HG03460 (cell line): Measurements from ENCODE around the gene NHLRC2.
"Not testable (repeated sequence)": the region's sequence is repeated elsewhere in the genome, so short reads cannot be mapped to it uniquely, and the experiment has no call there.

Source experiments
- ATAC-seq: cut with Tn5 transposase; IDR thresholded peaks from one replicate; pipeline ENCODE4 v1.9.1; 2021; ENCODE audit not compliant: unreplicated experiment

Gene NHLRC2

GRCh38 chr10:113854013-113854760 lies at the start of gene NHLRC2, which contains the start of gene DCLRE1A:
Gene NHLRC2 (plus strand): TSS chr10:113854661. CDS start chr10:113854873, 212 bp downstream.
Gene DCLRE1A (minus strand): TSS chr10:113854082. CDS start chr10:113853182, 900 bp downstream.
- ATAC-seq, result peak; percentile 47

GRCh38 chr10:113806503-113806902 lies 48.0 kb upstream of the NHLRC2 start:
- ATAC-seq, result no peak

GRCh38 chr10:113808168-113808567 lies 46.3 kb upstream of the NHLRC2 start:
- no peak for ATAC-seq

- ATAC-seq, result not testable (repeated sequence)
Observed at GRCh38 chr10:113814700-113815099, 39.8 kb upstream of the NHLRC2 start.

- no peak for ATAC-seq
Observed at GRCh38 chr10:113819989-113820388, 34.5 kb upstream of the NHLRC2 start.

- no peak for ATAC-seq
Observed at GRCh38 chr10:113820507-113820906, 34.0 kb upstream of the NHLRC2 start.

- not testable (repeated sequence) for ATAC-seq
Observed at GRCh38 chr10:113821306-113821705, 33.2 kb upstream of the NHLRC2 start.

- no peak for ATAC-seq
Observed at GRCh38 chr10:113822174-113822573, 32.3 kb upstream of the NHLRC2 start.

GRCh38 chr10:113823389-113823788 lies 31.1 kb upstream of the NHLRC2 start:
- ATAC-seq, result no peak

- ATAC-seq, result no peak
Observed at GRCh38 chr10:113825791-113826190, 28.7 kb upstream of the NHLRC2 start.

- not testable (repeated sequence) for ATAC-seq
Observed at GRCh38 chr10:113828567-113828966, 25.9 kb upstream of the NHLRC2 start.

- ATAC-seq, result no peak
Observed at GRCh38 chr10:113842171-113842570, 12.3 kb upstream of the NHLRC2 start.

GRCh38 chr10:113843972-113844485 lies 10.4 kb upstream of the NHLRC2 start:
- ATAC-seq, result no peak

- ATAC-seq, result no peak
Observed at GRCh38 chr10:113846036-113846435, 8.4 kb upstream of the NHLRC2 start.

- no peak for ATAC-seq
Observed at GRCh38 chr10:113849140-113849803, 5.2 kb upstream of the NHLRC2 start.

- ATAC-seq, result no peak
Observed at GRCh38 chr10:113849946-113850345, 4.5 kb upstream of the NHLRC2 start.

- no peak for ATAC-seq
Observed at GRCh38 chr10:113853578-113854012, 866 bp upstream of the NHLRC2 start.

- ATAC-seq, result peak; percentile 28
Observed at GRCh38 chr10:113854761-113855588, 514 bp downstream of the NHLRC2 start.

- ATAC-seq, result no peak
Observed at GRCh38 chr10:113856563-113856962, 2.1 kb downstream of the NHLRC2 start.

- ATAC-seq, result no peak
Observed at GRCh38 chr10:113857210-113857609, 2.7 kb downstream of the NHLRC2 start.

GRCh38 chr10:113858541-113858940 lies 4.1 kb downstream of the NHLRC2 start:
- no peak for ATAC-seq
